Endothelial cell of umbilical vein (primary cell): ENCODE results near the gene MVK. TPM values are rescaled to one million over a fixed set of nuclear protein-coding genes. Genes with fewer than 3 reads are reported as not detected.

Source experiments
- BruUV-seq: library from RNA; stranded (reverse); fragments of 400-500 nt; replicated peaks from 2 replicates; lab custom pipeline; 2021; lab: Mats Ljungman, UMichigan
- CTCF ChIA-PET: fragments of 300-600, 350-600 bp; sonication (Branson Sonifier 250); formaldehyde crosslinking; loops from one replicate; lab custom pipeline; 2021; ENCODE audit warnings: antibody characterized with exemption, inconsistent platforms; lab: Charles Lee
- POLR2A ChIA-PET: fragments of 300-600, 350-600 bp; sonication (Branson Sonifier 250); formaldehyde crosslinking; loops from one replicate; lab custom pipeline; 2021; ENCODE audit warnings: antibody characterized with exemption, inconsistent platforms; lab: Charles Lee
- DNase-seq: peaks from one replicate; pipeline ENCODE4 v3.0.0-alpha.2; 2011; ENCODE audit warnings: low read depth, low spot score
- FAIRE-seq: peaks from 2 replicates; lab custom pipeline; 2011; peaks lifted over from hg19 to GRCh38; lab: Jason Lieb, UNC
- H2AFZ ChIP-seq: 2 replicates; pipeline ENCODE4 v1.6.0; 2012; ENCODE audit warnings: low read depth, low read length, control low read depth, inconsistent platforms
- H3K27ac ChIP-seq: 2 replicates; pipeline ENCODE4 v1.5.1; 2011; ENCODE audit warnings: low read depth, mild to moderate bottlenecking, control low read depth, low read length, moderate library complexity; ENCODE audit not compliant: insufficient read depth
- H3K27me3 ChIP-seq, 2 experiments: 2 replicates each; pipeline versions ENCODE4 v1.6.0 to v1.6.1; 2011; ENCODE audit warnings: low read length in 2 of 2, mixed read lengths in 1 of 2; ENCODE audit not compliant: control insufficient read depth in 2 of 2, insufficient read depth in 2 of 2
- H3K36me3 ChIP-seq, 2 experiments: 2 replicates in 1 of 2; 3 replicates in 1 of 2; pipeline ENCODE4 v1.5.1; 2011; ENCODE audit warnings: low read length in 2 of 2, mild to moderate bottlenecking in 1 of 2, moderate library complexity in 1 of 2; ENCODE audit not compliant: control insufficient read depth in 2 of 2, insufficient read depth in 2 of 2; ENCODE audit errors: extremely low read depth in 1 of 2
- H3K4me1 ChIP-seq: 3 replicates; pipeline ENCODE4 v1.5.1; 2011; ENCODE audit warnings: mild to moderate bottlenecking, low read length; ENCODE audit not compliant: control insufficient read depth, insufficient read depth; ENCODE audit errors: extremely low read depth
- H3K4me2 ChIP-seq: 2 replicates; pipeline ENCODE4 v1.6.1; 2011; ENCODE audit warnings: low read length, control low read depth, mixed read lengths; ENCODE audit not compliant: insufficient read depth
- H3K4me3 ChIP-seq, 3 experiments: fragments of 200-600 bp in 1 of 3; sonication (generic), shearing (Covaris generic) in 1 of 3; replicated peaks in 1 of 3; 2 replicates each; pipeline ENCODE4 v1.5.1; 2011 to 2016; ENCODE audit warnings: control low read depth in 3 of 3, low read length in 3 of 3, mild to moderate bottlenecking in 2 of 3, inconsistent platforms in 1 of 3, low read depth in 1 of 3, moderate library complexity in 1 of 3; ENCODE audit not compliant: insufficient read depth in 1 of 3
- H3K79me2 ChIP-seq: 2 replicates; pipeline ENCODE4 v1.6.0; 2012; ENCODE audit warnings: low read length, inconsistent platforms; ENCODE audit not compliant: control insufficient read depth, insufficient read depth
- H3K9ac ChIP-seq: replicated peaks from 2 replicates; pipeline ENCODE3; 2011; ENCODE audit warnings: low read length, control low read depth; ENCODE audit not compliant: insufficient read depth; ENCODE audit errors: extremely low read depth
- H3K9me1 ChIP-seq: replicated peaks from 3 replicates; pipeline ENCODE4 v1.6.0; 2011; ENCODE audit warnings: mild to moderate bottlenecking, low read length; ENCODE audit not compliant: control insufficient read depth, insufficient read depth; ENCODE audit errors: extremely low read depth
- H3K9me3 ChIP-seq: replicated peaks from 2 replicates; pipeline ENCODE4 v1.5.1; 2012; ENCODE audit warnings: low read length, inconsistent platforms; ENCODE audit not compliant: control insufficient read depth, insufficient read depth
- H4K20me1 ChIP-seq: replicated peaks from 2 replicates; pipeline ENCODE3; 2011; ENCODE audit warnings: mild to moderate bottlenecking, low read length; ENCODE audit not compliant: control insufficient read depth, insufficient read depth; ENCODE audit errors: extremely low read depth
- EZH2 ChIP-seq: IDR thresholded peaks from 2 replicates; pipeline ENCODE4 v1.6.1; 2012; ENCODE audit warnings: borderline replicate concordance, low read depth, mild to moderate bottlenecking, moderate library complexity, low read length, inconsistent platforms; ENCODE audit not compliant: severe bottlenecking
- FOS ChIP-seq: IDR thresholded peaks from 2 replicates; pipeline ENCODE4 v1.6.1; 2011; ENCODE audit warnings: mild to moderate bottlenecking, low read length, moderate library complexity, borderline replicate concordance; ENCODE audit not compliant: insufficient read depth
- GATA2 ChIP-seq: IDR thresholded peaks from 2 replicates; pipeline ENCODE4 v1.7.0; 2011; ENCODE audit warnings: low read depth, mild to moderate bottlenecking, moderate library complexity, mixed read lengths, low read length; ENCODE audit not compliant: insufficient read length, insufficient read depth
- JUN ChIP-seq: IDR thresholded peaks from 2 replicates; pipeline ENCODE4 v1.6.1; 2011; ENCODE audit warnings: borderline replicate concordance, low read depth; ENCODE audit not compliant: insufficient read length, insufficient read depth
- MYC ChIP-seq: IDR thresholded peaks from one replicate; pipeline ENCODE4 v1.6.1; 2011; ENCODE audit warnings: mild to moderate bottlenecking, low read depth, low read length
- POLR2A ChIP-seq: IDR thresholded peaks from 2 replicates; pipeline ENCODE4 v1.6.1; 2012; ENCODE audit warnings: low read depth, mild to moderate bottlenecking, control low read depth, low read length
- POLR2AphosphoS5 ChIP-seq: IDR thresholded peaks from 2 replicates; pipeline ENCODE4 v1.6.1; 2012; ENCODE audit warnings: low read depth, mild to moderate bottlenecking, control low read depth, low read length, moderate library complexity; ENCODE audit not compliant: insufficient read depth
- dilution Hi-C: fragments of 300-500 bp; cut with MboI; formaldehyde crosslinking; loops from one replicate; pipeline ENCODE4 v1.15.0; 2019; ENCODE audit warnings: low sequenced_read_pairs; ENCODE audit not compliant: extremely low pct_ligation_motif_present
- intact Hi-C: fragments of 100-400 bp; cut with micrococcal nuclease; formaldehyde crosslinking; loops from one replicate; pipeline ENCODE4 v1.10.0; 2022
- polyA plus RNA-seq, 4 experiments: library from polyadenylated mRNA; depleted of rRNA in 3 of 4; stranded (reverse) in 3 of 4; unstranded in 1 of 4; fragments of >200 nt; gene quantifications; 2 replicates each; pipeline versions ENCODE4 v1.2.1 to v1.2.3, GENCODE V29; 2011 to 2012; ENCODE audit warnings: missing spikeins in 1 of 4
- total RNA-seq: library from RNA; stranded (reverse); gene quantifications from 2 replicates; pipeline ENCODE4 v1.2.3, GENCODE V29; 2021
- TF ChIP-seq, protein P1 (sequence below), 2 donors: IDR thresholded peaks; 1 replicate in 1 of 2; 2 replicates in 1 of 2; pipeline ENCODE4 v1.5.1; 2011; ENCODE audit warnings: low read length in 2 of 2, mild to moderate bottlenecking in 2 of 2, moderate library complexity in 2 of 2, control low read depth in 1 of 2, inconsistent platforms in 1 of 2, low read depth in 1 of 2; ENCODE audit not compliant: insufficient read depth in 1 of 2; ENCODE audit errors: extremely low read depth in 1 of 2
- TF ChIP-seq, protein P2 (sequence below): IDR thresholded peaks from 2 replicates; pipeline ENCODE4 v1.6.1; 2011; ENCODE audit not compliant: insufficient read depth, insufficient read length

MVK gene
- total and polyA plus RNA-seq, 2 donors (not counting 3 experiments of a cell fraction or from before 2014, with no cell fraction given): 32.6 to 42.6 TPM

GRCh38 chr12:109525279-109525585, 48.4 kb upstream of the MVK start:
- no peaks in the 10 kb centered on the region for H4K20me1 ChIP-seq
- no peak overlapping the region for H3K27ac ChIP-seq
- no TSS peak for BruUV-seq
- DNase-seq (no peak), FAIRE-seq (no peak)
- intact Hi-C loops (no loop called here), dilution Hi-C loops (no loop called here)
- no peaks in the 10 kb centered on the region for H3K9me3 ChIP-seq
- H3K9ac ChIP-seq: no peak overlapping the region
- no peak for TF ChIP-seq JUN
- TF ChIP-seq GATA2: no peak
- TF ChIP-seq, protein P1, sequence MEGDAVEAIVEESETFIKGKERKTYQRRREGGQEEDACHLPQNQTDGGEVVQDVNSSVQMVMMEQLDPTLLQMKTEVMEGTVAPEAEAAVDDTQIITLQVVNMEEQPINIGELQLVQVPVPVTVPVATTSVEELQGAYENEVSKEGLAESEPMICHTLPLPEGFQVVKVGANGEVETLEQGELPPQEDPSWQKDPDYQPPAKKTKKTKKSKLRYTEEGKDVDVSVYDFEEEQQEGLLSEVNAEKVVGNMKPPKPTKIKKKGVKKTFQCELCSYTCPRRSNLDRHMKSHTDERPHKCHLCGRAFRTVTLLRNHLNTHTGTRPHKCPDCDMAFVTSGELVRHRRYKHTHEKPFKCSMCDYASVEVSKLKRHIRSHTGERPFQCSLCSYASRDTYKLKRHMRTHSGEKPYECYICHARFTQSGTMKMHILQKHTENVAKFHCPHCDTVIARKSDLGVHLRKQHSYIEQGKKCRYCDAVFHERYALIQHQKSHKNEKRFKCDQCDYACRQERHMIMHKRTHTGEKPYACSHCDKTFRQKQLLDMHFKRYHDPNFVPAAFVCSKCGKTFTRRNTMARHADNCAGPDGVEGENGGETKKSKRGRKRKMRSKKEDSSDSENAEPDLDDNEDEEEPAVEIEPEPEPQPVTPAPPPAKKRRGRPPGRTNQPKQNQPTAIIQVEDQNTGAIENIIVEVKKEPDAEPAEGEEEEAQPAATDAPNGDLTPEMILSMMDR (IDR thresholded peaks at IDR 0.05; ENCODE audit: extremely low read depth in 1 of 2, insufficient read depth in 1 of 2, low read depth in 1 of 2, low read length in 2 of 2): no peak
- no peak for TF ChIP-seq POLR2A
- no peak for TF ChIP-seq MYC
- TF ChIP-seq, protein P2, sequence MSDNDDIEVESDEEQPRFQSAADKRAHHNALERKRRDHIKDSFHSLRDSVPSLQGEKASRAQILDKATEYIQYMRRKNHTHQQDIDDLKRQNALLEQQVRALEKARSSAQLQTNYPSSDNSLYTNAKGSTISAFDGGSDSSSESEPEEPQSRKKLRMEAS: no peak
- TF ChIP-seq FOS: no peak
- TF ChIP-seq POLR2AphosphoS5: no peak
- TF ChIP-seq EZH2: no peak
- H3K9me1 ChIP-seq: no peaks in the 10 kb centered on the region
- H3K4me3 ChIP-seq: no peak overlapping the region
- peaks cover 8% of the 10 kb centered on the region for H3K4me1 ChIP-seq
- H3K27me3 ChIP-seq: no peaks in the 10 kb centered on the region
- ChIA-PET POLR2A (no interaction called here), CTCF (interaction anchor here (0.5 to 1.3 kb wide), 2 partner anchors 9 to 255 kb away, joined by 3 read pairs; no protein-coding TSS in a partner anchor)
- H3K4me2 ChIP-seq: no peak overlapping the region
- peaks cover 0 to 39% of the 10 kb centered on the region in 2 experiments for H3K36me3 ChIP-seq
- H3K79me2 ChIP-seq: no peaks in the 10 kb centered on the region
- no peak overlapping the region for H2AFZ ChIP-seq
